MM.1S (cell line): ENCODE measurements around the gene MCCD1.
A peak's percentile ranks its signal among the peaks of the same experiment; 100 is the strongest.
"Not testable (repeated sequence)": the region's sequence is repeated elsewhere in the genome, so short reads cannot be mapped to it uniquely, and the experiment has no call there.

Experiments
- DNase-seq: peaks from one replicate; pipeline ENCODE4 v3.0.0-alpha.2; 2015
- H2AFZ ChIP-seq: fragments of 300-600 bp; sonication (generic); 2 replicates; pipeline ENCODE4 v1.6.0; 2016; ENCODE audit warnings: antibody characterized with exemption, low read length
- H3F3A ChIP-seq: fragments of 300-600 bp; sonication (generic); 2 replicates; pipeline ENCODE4 v1.6.1; 2016; ENCODE audit warnings: mild to moderate bottlenecking, antibody characterized with exemption, low read length, moderate library complexity, mixed read lengths; ENCODE audit not compliant: insufficient read depth
- H3K27ac ChIP-seq: fragments of 300-600 bp; sonication (generic); 2 replicates; pipeline ENCODE4 v1.5.1; 2016; ENCODE audit warnings: mild to moderate bottlenecking, low read length
- H3K27me3 ChIP-seq: fragments of 300-600 bp; sonication (generic); replicated peaks from 2 replicates; pipeline ENCODE4 v1.6.0; 2016; ENCODE audit warnings: low read length; ENCODE audit not compliant: insufficient read depth
- H3K36me3 ChIP-seq: fragments of 300-600 bp; sonication (generic); replicated peaks from 2 replicates; pipeline ENCODE4 v1.6.1; 2016; ENCODE audit warnings: mild to moderate bottlenecking, low read length, mixed read lengths; ENCODE audit not compliant: insufficient read depth
- H3K4me1 ChIP-seq: fragments of 300-600 bp; sonication (generic); 2 replicates; pipeline ENCODE4 v1.6.1; 2016; ENCODE audit warnings: low read length, mixed read lengths
- H3K4me2 ChIP-seq: fragments of 300-600 bp; sonication (generic); 2 replicates; pipeline ENCODE4 v1.6.0; 2016; ENCODE audit warnings: low read depth, low read length
- H3K4me3 ChIP-seq: fragments of 300-600 bp; sonication (generic); 2 replicates; pipeline ENCODE4 v1.5.1; 2016; ENCODE audit warnings: low read length, mixed read lengths
- H3K79me2 ChIP-seq: fragments of 300-600 bp; sonication (generic); 2 replicates; pipeline ENCODE4 v1.6.1; 2016; ENCODE audit warnings: mixed run types, low read length, mixed read lengths
- H3K9ac ChIP-seq: fragments of 300-600 bp; sonication (generic); 2 replicates; pipeline ENCODE4 v1.6.1; 2016; ENCODE audit warnings: low read length, mixed read lengths
- H3K9me2 ChIP-seq: fragments of 300-600 bp; sonication (generic); replicated peaks from 2 replicates; pipeline ENCODE4 v1.6.1; 2016; ENCODE audit warnings: mild to moderate bottlenecking, low read length, mixed read lengths; ENCODE audit not compliant: insufficient read depth
- H3K9me3 ChIP-seq: fragments of 300-600 bp; sonication (generic); replicated peaks from 2 replicates; pipeline ENCODE4 v1.6.1; 2016; ENCODE audit warnings: mild to moderate bottlenecking, low read length, mixed read lengths; ENCODE audit not compliant: insufficient read depth
- H4K20me1 ChIP-seq: fragments of 300-600 bp; sonication (generic); 2 replicates; pipeline ENCODE4 v1.6.1; 2016; ENCODE audit warnings: mild to moderate bottlenecking, low read length, moderate library complexity, mixed read lengths; ENCODE audit not compliant: insufficient read depth
- EZH2 ChIP-seq: fragments of 300-600 bp; sonication (generic); optimal IDR thresholded peaks from 2 replicates; pipeline ENCODE3; 2017; ENCODE audit warnings: low read depth, mild to moderate bottlenecking, antibody characterized with exemption, low read length, mixed read lengths
- EZH2phosphoT487 ChIP-seq: fragments of 300-600 bp; sonication (generic); IDR thresholded peaks from 2 replicates; pipeline ENCODE4 v1.6.1; 2018; ENCODE audit warnings: antibody characterized with exemption, low read length
- TF ChIP-seq, protein P1 (sequence below): fragments of 300-600 bp; sonication (generic); IDR thresholded peaks from 2 replicates; pipeline ENCODE4 v1.5.1; 2016; ENCODE audit warnings: antibody characterized with exemption, low read length, mixed read lengths

MCCD1 gene

DNA sequence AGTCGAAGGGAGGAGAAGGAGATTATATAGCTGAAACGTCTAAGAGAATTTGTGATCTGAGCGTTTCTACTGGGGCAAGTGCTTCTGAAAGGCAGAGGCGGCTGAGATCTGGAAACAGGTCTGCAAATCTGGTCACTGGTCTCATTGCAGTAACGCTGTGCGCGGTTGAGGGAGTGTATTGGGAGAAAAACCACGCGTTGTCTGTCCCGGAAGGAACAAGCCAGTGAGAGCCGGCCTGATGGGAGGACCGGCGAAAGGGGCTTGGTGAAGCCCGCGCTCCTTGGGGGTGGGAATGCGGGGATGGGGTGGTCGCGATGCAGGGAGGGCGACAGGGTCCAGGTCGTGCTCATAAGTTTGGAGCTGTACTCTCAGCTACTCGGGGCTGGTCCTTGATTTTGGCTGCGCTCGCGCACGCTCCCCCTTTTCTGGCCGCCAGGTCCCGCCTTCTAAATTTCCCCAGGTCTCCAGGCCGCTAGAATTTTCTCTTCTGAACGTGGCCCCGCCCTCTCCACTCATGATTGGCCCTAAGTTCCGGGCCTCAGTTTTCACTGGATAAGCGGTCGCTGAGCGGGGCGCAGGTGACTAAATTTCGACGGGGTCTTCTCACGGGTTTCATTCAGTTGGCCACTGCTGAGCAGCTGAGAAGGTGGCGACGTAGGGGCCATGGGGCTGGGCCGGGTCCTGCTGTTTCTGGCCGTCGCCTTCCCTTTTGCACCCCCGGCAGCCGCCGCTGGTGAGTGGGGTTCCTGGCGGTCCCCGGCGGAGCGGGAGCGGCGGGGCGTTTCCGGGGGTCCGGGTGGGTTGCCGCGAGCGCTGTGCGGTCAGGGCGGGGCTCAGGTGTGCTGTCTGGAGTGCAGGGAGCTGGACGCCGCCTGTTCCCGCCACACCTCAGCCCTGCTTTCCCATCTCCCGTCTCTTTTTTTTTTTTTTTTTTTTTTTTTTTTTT, 31.0 kb upstream of the MCCD1 start, which contains the start of gene MICB:
MICB (plus strand) TSS at position 615 of the 946 bp plus-strand sequence; CDS start at position 664, 49 bp downstream.
- H3K4me1 ChIP-seq = peaks cover 5% of the 10 kb centered on the region; the same call in 1 of the 2 replicates
- no peak for TF ChIP-seq EZH2
- no peak for TF ChIP-seq EZH2phosphoT487
- TF ChIP-seq, protein P1, sequence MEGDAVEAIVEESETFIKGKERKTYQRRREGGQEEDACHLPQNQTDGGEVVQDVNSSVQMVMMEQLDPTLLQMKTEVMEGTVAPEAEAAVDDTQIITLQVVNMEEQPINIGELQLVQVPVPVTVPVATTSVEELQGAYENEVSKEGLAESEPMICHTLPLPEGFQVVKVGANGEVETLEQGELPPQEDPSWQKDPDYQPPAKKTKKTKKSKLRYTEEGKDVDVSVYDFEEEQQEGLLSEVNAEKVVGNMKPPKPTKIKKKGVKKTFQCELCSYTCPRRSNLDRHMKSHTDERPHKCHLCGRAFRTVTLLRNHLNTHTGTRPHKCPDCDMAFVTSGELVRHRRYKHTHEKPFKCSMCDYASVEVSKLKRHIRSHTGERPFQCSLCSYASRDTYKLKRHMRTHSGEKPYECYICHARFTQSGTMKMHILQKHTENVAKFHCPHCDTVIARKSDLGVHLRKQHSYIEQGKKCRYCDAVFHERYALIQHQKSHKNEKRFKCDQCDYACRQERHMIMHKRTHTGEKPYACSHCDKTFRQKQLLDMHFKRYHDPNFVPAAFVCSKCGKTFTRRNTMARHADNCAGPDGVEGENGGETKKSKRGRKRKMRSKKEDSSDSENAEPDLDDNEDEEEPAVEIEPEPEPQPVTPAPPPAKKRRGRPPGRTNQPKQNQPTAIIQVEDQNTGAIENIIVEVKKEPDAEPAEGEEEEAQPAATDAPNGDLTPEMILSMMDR = no peak
- 0 out of 2 replicates have a peak within 1 kb of the TSS, but pooled peaks have one; percentile 17 for H2AFZ ChIP-seq
- H3F3A ChIP-seq = peaks cover 25% of the 10 kb centered on the region
- peaks cover 95% of the 10 kb centered on the region for H3K79me2 ChIP-seq
- H3K4me3 ChIP-seq = peak within 1 kb of the TSS; percentile 51
- peak; percentile 71 for DNase-seq
- H3K36me3 ChIP-seq = no peaks in the 10 kb centered on the region
- H3K27ac ChIP-seq = peak within 1 kb of the TSS; percentile 39; the same call in 1 of the 2 replicates
- no peaks in the 10 kb centered on the region for H3K27me3 ChIP-seq
- H3K9ac ChIP-seq = peak within 1 kb of the TSS; percentile 12; the same call in 1 of the 2 replicates
- no peaks in the 10 kb centered on the region for H3K9me2 ChIP-seq
- no peaks in the 10 kb centered on the region for H3K9me3 ChIP-seq
- peak within 1 kb of the TSS; percentile 86 for H3K4me2 ChIP-seq
- peaks cover 31% of the 10 kb centered on the region for H4K20me1 ChIP-seq

DNA sequence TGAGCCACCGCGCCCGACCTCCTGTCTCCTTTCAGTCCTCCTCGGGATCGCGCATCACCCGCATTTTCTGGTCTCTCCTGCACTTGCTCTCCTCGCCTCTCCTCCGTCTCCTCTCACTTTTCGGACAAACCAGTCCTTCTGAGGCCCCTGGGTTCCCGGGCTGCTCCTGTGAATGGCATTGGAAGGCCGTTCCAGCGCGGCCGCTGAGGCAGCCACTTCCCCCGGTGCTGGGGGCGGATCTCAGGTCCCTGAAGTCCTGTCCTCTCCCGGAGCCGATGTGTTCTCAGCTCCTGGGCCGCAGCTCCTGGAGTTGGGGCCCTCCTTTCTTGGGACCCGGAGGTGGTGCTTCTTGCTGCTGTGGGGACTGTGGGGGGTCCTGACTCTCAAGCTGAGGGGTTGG, 30.0 kb upstream of the MCCD1 start:
- no peak for DNase-seq
- no peaks in the 10 kb centered on the region for H3K27me3 ChIP-seq
- no peak overlapping the region for H3K9ac ChIP-seq
- H3K27ac ChIP-seq = no peak overlapping the region
- H3F3A ChIP-seq = peaks cover 25% of the 10 kb centered on the region
- H3K4me1 ChIP-seq = no peaks in the 10 kb centered on the region
- no peak overlapping the region for H3K4me3 ChIP-seq
- no peaks in the 10 kb centered on the region for H3K9me2 ChIP-seq
- H3K36me3 ChIP-seq = no peaks in the 10 kb centered on the region
- H2AFZ ChIP-seq = no peak overlapping the region
- H3K9me3 ChIP-seq = no peaks in the 10 kb centered on the region
- H3K79me2 ChIP-seq = peaks cover 96% of the 10 kb centered on the region
- no peak for TF ChIP-seq EZH2
- TF ChIP-seq EZH2phosphoT487 = no peak
- TF ChIP-seq, protein P1 = no peak
- peaks cover 40% of the 10 kb centered on the region for H4K20me1 ChIP-seq
- H3K4me2 ChIP-seq = no peak overlapping the region

DNA sequence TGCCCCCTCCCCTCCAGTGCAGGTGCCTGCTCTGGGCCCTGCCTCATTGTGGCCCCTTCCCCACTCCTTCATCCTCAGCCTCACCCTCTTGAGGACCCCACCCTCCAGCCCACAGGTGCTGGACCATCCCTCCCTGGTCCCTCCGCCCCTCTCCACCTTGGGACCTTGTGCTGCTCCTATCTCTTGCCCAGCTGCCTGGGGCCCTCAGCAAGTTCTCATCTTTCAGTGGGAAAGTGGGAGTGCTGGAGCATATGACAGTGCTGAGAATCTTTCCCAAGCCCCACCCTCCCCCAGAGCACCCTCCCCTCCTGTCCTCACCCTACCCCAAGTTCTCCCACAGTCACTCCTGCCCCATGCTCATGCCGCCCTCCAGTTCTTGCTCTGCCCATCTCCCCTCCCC, 29.1 kb upstream of the MCCD1 start:
- not testable (repeated sequence) for H3K9ac ChIP-seq, H3K27ac ChIP-seq, H3K36me3 ChIP-seq, H3K4me2 ChIP-seq, H3K27me3 ChIP-seq, H2AFZ ChIP-seq, H3K4me1 ChIP-seq, DNase-seq, H3K4me3 ChIP-seq, H3K9me3 ChIP-seq, H3K9me2 ChIP-seq
- peaks cover 16% of the 10 kb centered on the region for H3F3A ChIP-seq
- H3K79me2 ChIP-seq = peaks cover 100% of the 10 kb centered on the region
- peaks cover 46% of the 10 kb centered on the region for H4K20me1 ChIP-seq

DNA sequence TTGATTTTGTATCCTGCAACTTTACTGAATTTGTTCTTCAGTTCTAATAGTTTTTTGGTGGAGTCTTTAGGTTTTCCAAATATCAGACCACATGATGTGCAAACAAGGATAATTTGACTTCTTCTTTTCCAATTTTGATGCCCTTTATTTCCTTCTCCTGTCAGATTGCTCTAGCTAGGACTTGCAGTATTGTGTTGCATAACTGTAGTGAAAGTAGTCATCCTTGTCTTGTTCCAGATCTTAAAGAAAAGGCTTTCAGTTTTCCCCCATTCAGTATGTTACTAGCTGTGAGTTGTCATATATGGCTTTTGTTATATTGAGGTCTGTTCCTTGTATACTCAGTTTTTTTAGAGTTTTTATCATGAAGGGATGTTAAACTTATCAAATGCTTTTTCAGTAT, 26.2 kb upstream of the MCCD1 start:
- Histone ChIP-seq H3F3A (peaks cover under 1% of the 10 kb centered on the region), H3K36me3 (no peaks in the 10 kb centered on the region; the same call in 1 of the 2 replicates), H3K27ac (no peak overlapping the region), H4K20me1 (peaks cover 56% of the 10 kb centered on the region), H2AFZ (no peak overlapping the region), H3K9me2 (no peaks in the 10 kb centered on the region), H3K9ac (no peak overlapping the region), H3K4me3 (no peak overlapping the region), H3K27me3 (no peaks in the 10 kb centered on the region), H3K4me1 (no peaks in the 10 kb centered on the region), H3K4me2 (no peak overlapping the region), H3K79me2 (peaks cover 99% of the 10 kb centered on the region), H3K9me3 (no peaks in the 10 kb centered on the region)
- DNase-seq = no peak
- TF ChIP-seq, protein P1 = no peak
- no peak for TF ChIP-seq EZH2phosphoT487
- no peak for TF ChIP-seq EZH2

DNA sequence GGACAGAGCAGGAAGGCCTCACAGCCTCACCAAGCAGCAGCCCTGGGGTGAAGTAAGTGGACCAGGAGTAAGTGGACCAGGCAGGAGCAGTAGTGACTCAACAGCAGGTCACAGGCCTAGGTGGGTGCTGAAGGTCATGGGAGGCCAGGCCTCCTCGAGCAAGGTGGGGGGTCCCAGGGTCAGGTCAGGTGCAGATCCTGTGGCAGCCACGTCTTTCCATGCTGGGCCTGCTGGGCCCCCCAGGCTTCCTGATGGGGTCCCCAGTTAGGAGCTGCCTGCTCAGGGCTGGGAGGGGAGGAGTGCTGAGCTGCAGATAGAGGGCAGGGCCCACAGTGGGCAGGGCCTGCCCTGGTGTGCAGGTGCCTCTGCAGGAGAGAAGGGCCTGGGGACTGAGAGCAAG, 19.7 kb upstream of the MCCD1 start:
- not testable (repeated sequence) for H3K36me3 ChIP-seq, H3K27ac ChIP-seq

More for the DNA sequence above, 19.7 kb upstream of the MCCD1 start:
- Histone ChIP-seq H3K79me2 (peaks cover 40% of the 10 kb centered on the region), H4K20me1 (peaks cover 18% of the 10 kb centered on the region)
- H2AFZ ChIP-seq, H3K27me3 ChIP-seq, H3K9ac ChIP-seq, H3K9me3 ChIP-seq, H3K9me2 ChIP-seq, H3F3A ChIP-seq, H3K4me3 ChIP-seq, H3K4me2 ChIP-seq, DNase-seq, H3K4me1 ChIP-seq: not testable (repeated sequence)
